GM23338 (cell line): Measurements from ENCODE around the gene CASTOR1.
"Not testable (repeated sequence)": the region's sequence is repeated elsewhere in the genome, so short reads cannot be mapped to it uniquely, and the experiment has no call there.

Source experiments
- EZH2 ChIP-seq: fragments of 200-600 bp; sonication (generic); IDR thresholded peaks from one replicate; pipeline ENCODE4 v1.8.0; 2017; ENCODE audit warnings: antibody characterized with exemption, mild to moderate bottlenecking, low read depth; ENCODE audit not compliant: unreplicated experiment
- EZH2phosphoT487 ChIP-seq: fragments of 200-600 bp; sonication (generic); IDR thresholded peaks from one replicate; pipeline ENCODE4 v1.8.1; 2018; ENCODE audit warnings: antibody characterized with exemption; ENCODE audit not compliant: unreplicated experiment
- JUNB ChIP-seq: IDR thresholded peaks from one replicate; pipeline ENCODE4 v1.6.1; 2016; ENCODE audit warnings: antibody characterized with exemption; ENCODE audit not compliant: unreplicated experiment
- NANOG ChIP-seq: IDR thresholded peaks from 2 replicates; pipeline ENCODE4 v1.6.1; 2016; ENCODE audit warnings: antibody characterized with exemption, borderline replicate concordance
- POLR2AphosphoS5 ChIP-seq: IDR thresholded peaks from 2 replicates; pipeline ENCODE4 v1.6.1; 2016; ENCODE audit warnings: antibody characterized with exemption, low read depth
- ZNF331 ChIP-seq: fragments of 250-450 bp; sonication (Bioruptor Pico); IDR thresholded peaks from 2 replicates; pipeline ENCODE4 v1.5.0; 2020; ENCODE audit warnings: low read depth, mild to moderate bottlenecking, moderate library complexity
- TF ChIP-seq, protein P1 (sequence below), 2 experiments: fragments of 200-600 bp in 1 of 2; sonication (generic) in 1 of 2; conservative IDR thresholded peaks; 2 replicates each; pipeline versions ENCODE4 v1.5.1 to v1.6.1; 2016 to 2017; ENCODE audit warnings: antibody characterized with exemption in 2 of 2, low read depth in 2 of 2, mild to moderate bottlenecking in 2 of 2, moderate library complexity in 1 of 2
- TF ChIP-seq, protein P2 (sequence below): fragments of 250-450 bp; sonication (Bioruptor Pico); IDR thresholded peaks from 2 replicates; pipeline ENCODE4 v1.5.0; 2020; ENCODE audit warnings: mild to moderate bottlenecking, moderate library complexity

DNA sequence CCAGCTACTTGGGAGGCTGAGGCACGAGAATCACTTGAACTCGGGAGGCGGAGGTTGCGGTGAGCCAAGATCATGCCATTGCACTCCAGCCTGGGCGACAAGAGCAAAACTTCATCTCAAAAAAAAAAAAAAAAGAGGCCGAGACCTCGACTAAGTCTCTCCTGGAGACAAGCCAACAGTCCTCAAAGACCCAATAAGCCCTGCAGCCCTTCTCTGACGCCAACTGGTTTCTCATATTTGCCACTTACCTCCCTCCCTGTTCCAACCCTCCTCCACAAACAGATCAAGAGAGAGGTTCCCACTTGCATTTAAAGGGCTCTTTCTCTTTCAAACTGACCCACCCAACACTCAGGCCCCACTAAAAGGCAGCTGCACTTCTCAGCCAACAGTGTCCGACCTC, 49.0 kb upstream of the CASTOR1 start:
- not testable (repeated sequence) for TF ChIP-seq EZH2phosphoT487, EZH2, NANOG, POLR2AphosphoS5, ZNF331, JUNB
- TF ChIP-seq, protein P1, sequence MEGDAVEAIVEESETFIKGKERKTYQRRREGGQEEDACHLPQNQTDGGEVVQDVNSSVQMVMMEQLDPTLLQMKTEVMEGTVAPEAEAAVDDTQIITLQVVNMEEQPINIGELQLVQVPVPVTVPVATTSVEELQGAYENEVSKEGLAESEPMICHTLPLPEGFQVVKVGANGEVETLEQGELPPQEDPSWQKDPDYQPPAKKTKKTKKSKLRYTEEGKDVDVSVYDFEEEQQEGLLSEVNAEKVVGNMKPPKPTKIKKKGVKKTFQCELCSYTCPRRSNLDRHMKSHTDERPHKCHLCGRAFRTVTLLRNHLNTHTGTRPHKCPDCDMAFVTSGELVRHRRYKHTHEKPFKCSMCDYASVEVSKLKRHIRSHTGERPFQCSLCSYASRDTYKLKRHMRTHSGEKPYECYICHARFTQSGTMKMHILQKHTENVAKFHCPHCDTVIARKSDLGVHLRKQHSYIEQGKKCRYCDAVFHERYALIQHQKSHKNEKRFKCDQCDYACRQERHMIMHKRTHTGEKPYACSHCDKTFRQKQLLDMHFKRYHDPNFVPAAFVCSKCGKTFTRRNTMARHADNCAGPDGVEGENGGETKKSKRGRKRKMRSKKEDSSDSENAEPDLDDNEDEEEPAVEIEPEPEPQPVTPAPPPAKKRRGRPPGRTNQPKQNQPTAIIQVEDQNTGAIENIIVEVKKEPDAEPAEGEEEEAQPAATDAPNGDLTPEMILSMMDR (conservative IDR thresholded peaks at IDR 0.05; ENCODE audit: low read depth in 2 of 2): not testable (repeated sequence)
- TF ChIP-seq, protein P2, sequence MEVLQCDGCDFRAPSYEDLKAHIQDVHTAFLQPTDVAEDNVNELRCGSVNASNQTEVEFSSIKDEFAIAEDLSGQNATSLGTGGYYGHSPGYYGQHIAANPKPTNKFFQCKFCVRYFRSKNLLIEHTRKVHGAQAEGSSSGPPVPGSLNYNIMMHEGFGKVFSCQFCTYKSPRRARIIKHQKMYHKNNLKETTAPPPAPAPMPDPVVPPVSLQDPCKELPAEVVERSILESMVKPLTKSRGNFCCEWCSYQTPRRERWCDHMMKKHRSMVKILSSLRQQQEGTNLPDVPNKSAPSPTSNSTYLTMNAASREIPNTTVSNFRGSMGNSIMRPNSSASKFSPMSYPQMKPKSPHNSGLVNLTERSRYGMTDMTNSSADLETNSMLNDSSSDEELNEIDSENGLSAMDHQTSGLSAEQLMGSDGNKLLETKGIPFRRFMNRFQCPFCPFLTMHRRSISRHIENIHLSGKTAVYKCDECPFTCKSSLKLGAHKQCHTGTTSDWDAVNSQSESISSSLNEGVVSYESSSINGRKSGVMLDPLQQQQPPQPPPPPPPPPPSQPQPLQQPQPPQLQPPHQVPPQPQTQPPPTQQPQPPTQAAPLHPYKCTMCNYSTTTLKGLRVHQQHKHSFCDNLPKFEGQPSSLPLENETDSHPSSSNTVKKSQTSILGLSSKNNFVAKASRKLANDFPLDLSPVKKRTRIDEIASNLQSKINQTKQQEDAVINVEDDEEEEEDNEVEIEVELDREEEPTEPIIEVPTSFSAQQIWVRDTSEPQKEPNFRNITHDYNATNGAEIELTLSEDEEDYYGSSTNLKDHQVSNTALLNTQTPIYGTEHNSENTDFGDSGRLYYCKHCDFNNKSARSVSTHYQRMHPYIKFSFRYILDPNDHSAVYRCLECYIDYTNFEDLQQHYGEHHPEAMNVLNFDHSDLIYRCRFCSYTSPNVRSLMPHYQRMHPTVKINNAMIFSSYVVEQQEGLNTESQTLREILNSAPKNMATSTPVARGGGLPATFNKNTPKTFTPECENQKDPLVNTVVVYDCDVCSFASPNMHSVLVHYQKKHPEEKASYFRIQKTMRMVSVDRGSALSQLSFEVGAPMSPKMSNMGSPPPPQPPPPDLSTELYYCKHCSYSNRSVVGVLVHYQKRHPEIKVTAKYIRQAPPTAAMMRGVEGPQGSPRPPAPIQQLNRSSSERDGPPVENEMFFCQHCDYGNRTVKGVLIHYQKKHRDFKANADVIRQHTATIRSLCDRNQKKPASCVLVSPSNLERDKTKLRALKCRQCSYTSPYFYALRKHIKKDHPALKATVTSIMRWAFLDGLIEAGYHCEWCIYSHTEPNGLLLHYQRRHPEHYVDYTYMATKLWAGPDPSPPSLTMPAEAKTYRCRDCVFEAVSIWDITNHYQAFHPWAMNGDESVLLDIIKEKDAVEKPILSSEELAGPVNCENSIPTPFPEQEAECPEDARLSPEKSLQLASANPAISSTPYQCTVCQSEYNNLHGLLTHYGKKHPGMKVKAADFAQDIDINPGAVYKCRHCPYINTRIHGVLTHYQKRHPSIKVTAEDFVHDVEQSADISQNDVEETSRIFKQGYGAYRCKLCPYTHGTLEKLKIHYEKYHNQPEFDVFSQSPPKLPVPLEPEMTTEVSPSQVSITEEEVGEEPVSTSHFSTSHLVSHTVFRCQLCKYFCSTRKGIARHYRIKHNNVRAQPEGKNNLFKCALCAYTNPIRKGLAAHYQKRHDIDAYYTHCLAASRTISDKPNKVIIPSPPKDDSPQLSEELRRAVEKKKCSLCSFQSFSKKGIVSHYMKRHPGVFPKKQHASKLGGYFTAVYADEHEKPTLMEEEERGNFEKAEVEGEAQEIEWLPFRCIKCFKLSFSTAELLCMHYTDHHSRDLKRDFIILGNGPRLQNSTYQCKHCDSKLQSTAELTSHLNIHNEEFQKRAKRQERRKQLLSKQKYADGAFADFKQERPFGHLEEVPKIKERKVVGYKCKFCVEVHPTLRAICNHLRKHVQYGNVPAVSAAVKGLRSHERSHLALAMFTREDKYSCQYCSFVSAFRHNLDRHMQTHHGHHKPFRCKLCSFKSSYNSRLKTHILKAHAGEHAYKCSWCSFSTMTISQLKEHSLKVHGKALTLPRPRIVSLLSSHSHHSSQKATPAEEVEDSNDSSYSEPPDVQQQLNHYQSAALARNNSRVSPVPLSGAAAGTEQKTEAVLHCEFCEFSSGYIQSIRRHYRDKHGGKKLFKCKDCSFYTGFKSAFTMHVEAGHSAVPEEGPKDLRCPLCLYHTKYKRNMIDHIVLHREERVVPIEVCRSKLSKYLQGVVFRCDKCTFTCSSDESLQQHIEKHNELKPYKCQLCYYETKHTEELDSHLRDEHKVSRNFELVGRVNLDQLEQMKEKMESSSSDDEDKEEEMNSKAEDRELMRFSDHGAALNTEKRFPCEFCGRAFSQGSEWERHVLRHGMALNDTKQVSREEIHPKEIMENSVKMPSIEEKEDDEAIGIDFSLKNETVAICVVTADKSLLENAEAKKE (CRISPR knock-in tag): not testable (repeated sequence)
